Heart left ventricle (tissue), 16 donors: ENCODE measurements around the gene NUP188. TPM values are rescaled to one million over a fixed set of nuclear protein-coding genes. Genes with fewer than 3 reads are reported as not detected.
"Not testable (repeated sequence)": the region's sequence is repeated elsewhere in the genome, so short reads cannot be mapped to it uniquely, and the experiment has no call there.

Experiments used
- ATAC-seq, 4 donors: fragments of 200-7000 bp; cut with Tn5 transposase; one replicate each; pipeline ENCODE4 v1.9.1; 2020 to 2022; ENCODE audit warnings: moderate library complexity in 4 of 4, mild to moderate bottlenecking in 3 of 4, moderate number of reproducible peaks in 1 of 4
- DNase-seq, 5 donors: peaks; one replicate each; pipeline ENCODE4 v3.0.0-alpha.2; 2020
- H3K27ac ChIP-seq, 12 donors: fragments of 200-600 bp; sonication (generic) in 4 of 12; one replicate each; pipeline versions ENCODE4 v1.5.0 to v1.8.0; 2016 to 2022; ENCODE audit warnings: mild to moderate bottlenecking in 2 of 12
- H3K27me3 ChIP-seq, 9 donors: fragments of 200-600 bp; sonication (generic) in 2 of 9; one replicate each; pipeline versions ENCODE4 v1.5.1 to v1.8.0; 2016 to 2022; ENCODE audit warnings: mild to moderate bottlenecking in 3 of 9
- H3K36me3 ChIP-seq, 9 donors: fragments of 200-600 bp; sonication (generic) in 2 of 9; one replicate each; pipeline versions ENCODE4 v1.5.0 to v1.8.0; 2018 to 2022; ENCODE audit warnings: mild to moderate bottlenecking in 2 of 9
- H3K4me1 ChIP-seq, 12 donors: fragments of 200-600 bp; sonication (generic) in 4 of 12; one replicate each; pipeline versions ENCODE4 v1.5.0 to v1.8.0; 2016 to 2022; ENCODE audit warnings: mild to moderate bottlenecking in 3 of 12
- H3K4me3 ChIP-seq, 12 donors: fragments of 200-600 bp; sonication (generic) in 4 of 12; one replicate each; pipeline versions ENCODE4 v1.5.0 to v1.8.0; 2017 to 2022; ENCODE audit warnings: mild to moderate bottlenecking in 9 of 12, moderate library complexity in 4 of 12
- H3K9me3 ChIP-seq, 12 donors: fragments of 200-600 bp; sonication (generic) in 4 of 12; one replicate each; pipeline versions ENCODE4 v1.5.0 to v1.8.0; 2016 to 2022; ENCODE audit warnings: mild to moderate bottlenecking in 1 of 12
- POLR2A ChIP-seq, 2 donors: fragments of 450-650 bp; IDR thresholded peaks; one replicate each; pipeline ENCODE4 v1.6.1; 2017; ENCODE audit warnings: antibody characterized with exemption in 2 of 2, mild to moderate bottlenecking in 2 of 2, moderate library complexity in 2 of 2
- WGBS, 4 donors: extraction: QIAGEN DNeasy Blood & Tissue Kit in 2 of 4; methylation state at CpG; one replicate each; pipeline versions ENCODE4 v1.1.5 to v1.1.7; 2013 to 2018; 5-methylcytosine and 5-hydroxymethylcytosine counted together
- intact Hi-C, 10 donors: fragments of 100-400 bp; cut with DNase I; formaldehyde crosslinking; loops; one replicate each; pipeline versions ENCODE4 v1.11.1 to v1.14.2; 2022
- polyA plus RNA-seq, 2 donors: library from polyadenylated mRNA; stranded (reverse); fragments of 200-250 nt; gene quantifications; one replicate each; pipeline ENCODE4 v1.2.3, GENCODE V29; 2013
- total RNA-seq, 9 donors: library from RNA; depleted of rRNA in 2 of 9; stranded (reverse); fragments of >200 nt in 2 of 9; fragmentation: NEBNext Ultra II Directional in 3 of 9; extraction: Animal tissue kit (Norgen Biotek cat#: 25700) in 3 of 9; gene quantifications; one replicate each; pipeline versions ENCODE4 v1.1.0 to v1.2.4, GENCODE V29; 2016 to 2023
- TF ChIP-seq, protein P1 (sequence below), 12 donors: fragments of 200-600 bp; sonication (generic) in 4 of 12; IDR thresholded peaks; one replicate each; pipeline versions ENCODE4 v1.5.0 to v1.8.0; 2018 to 2022; ENCODE audit warnings: antibody characterized with exemption in 12 of 12, mild to moderate bottlenecking in 5 of 12
- donor health status: ischemic (EF 13 %, LVEDD 7.1; RV severe dilation, severe dysfunction).
- donor health status: healthy with polysubstance abuse.
- donor health status: DM: no; HTN: yes; CAD: no.
- donor health status: DM: no; HTN: no; CAD: no.
- donor health status: ischemic (EF 25% LVEDD 6.9; RV normal size, moderate dysfunction).
- donor health status: ischemic (EF 25% LVEDD 5.7; RV mildly dilated, moderate dysfunction).
- donor health status: healthy.
- donor health status: DM: yes; HTN: yes; CAD: no.
- donor health status: ischemic (EF 35%, LVEDD 5.7; RV mildly dilated, moderate dysfunction).
- donor health status: nonischemic (EF 11% LVEDD 7.7; RV severe dilation, severe dysfunction).
- donor health status: DM: yes; HTN: yes; CAD: no.
- donor health status: PGD.
- donor health status: ischemic (EF 29% LVEDD 5.4; RV normal size, mild dysfunction).
- donor health status: nonischemic (EF 23%, LVEDD 6.1; RV moderate dilation, normal function).

The NUP188 gene
- total and polyA plus RNA-seq, 11 donors = 10.6 to 35.1 (median 22.6) TPM

DNA sequence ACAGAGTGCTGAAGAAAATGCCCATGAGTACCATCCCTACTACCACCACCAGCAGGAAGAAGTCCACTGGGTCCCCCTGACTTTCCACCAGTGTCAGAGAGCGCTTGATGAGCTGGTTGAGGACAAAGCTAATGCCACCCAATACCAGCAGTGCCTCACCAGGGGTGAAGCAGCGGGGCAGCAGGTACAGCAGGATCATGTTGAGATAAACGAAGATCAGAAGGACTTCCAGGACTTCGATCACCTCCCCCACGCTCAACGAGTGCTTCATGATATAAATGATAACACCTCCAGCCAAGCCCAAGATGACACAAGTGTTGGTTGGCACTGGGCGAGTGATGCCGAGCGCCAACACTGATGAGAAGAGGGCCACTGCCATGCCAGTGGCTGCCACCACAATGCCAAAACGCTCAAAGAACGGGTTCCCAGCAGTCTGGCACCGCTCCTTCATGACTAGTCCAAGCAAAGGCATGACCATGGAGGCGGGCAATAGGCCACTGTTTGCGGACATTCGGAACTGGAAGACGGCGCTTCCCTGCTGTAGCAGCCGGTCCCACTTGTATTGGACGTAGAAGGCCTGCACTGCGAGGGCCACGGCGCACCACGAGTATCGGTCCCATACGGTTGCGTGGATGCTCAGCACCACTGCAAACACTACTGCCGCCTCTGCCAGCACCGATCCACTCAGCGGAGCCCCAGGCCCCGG, 775 bp upstream of the NUP188 start:
- Histone ChIP-seq H3K9me3 (no peaks in the 10 kb centered on the region), H3K27me3 (no peaks in the 10 kb centered on the region), H3K4me1 (peaks cover 3 to 52% (median 33%) of the 10 kb centered on the region in 12 donors), H3K4me3 (peak overlapping the region; percentile 61 to 97 (median 82)), H3K27ac (peak overlapping the region in 11 of 12 donors; percentile 80 to 96 (median 91)), H3K36me3 (peaks cover 0 to 39% (median 13%) of the 10 kb centered on the region in 9 donors)
- DNase-seq = peak in 3 of 5 donors; percentile 38 to 70 (median 47)
- peak in 3 of 4 donors; percentile 32 to 51 (median 38) for ATAC-seq
- intact Hi-C loops = no loop called here
- no peak for TF ChIP-seq POLR2A (IDR thresholded peaks at IDR 0.05)
- TF ChIP-seq, protein P1, sequence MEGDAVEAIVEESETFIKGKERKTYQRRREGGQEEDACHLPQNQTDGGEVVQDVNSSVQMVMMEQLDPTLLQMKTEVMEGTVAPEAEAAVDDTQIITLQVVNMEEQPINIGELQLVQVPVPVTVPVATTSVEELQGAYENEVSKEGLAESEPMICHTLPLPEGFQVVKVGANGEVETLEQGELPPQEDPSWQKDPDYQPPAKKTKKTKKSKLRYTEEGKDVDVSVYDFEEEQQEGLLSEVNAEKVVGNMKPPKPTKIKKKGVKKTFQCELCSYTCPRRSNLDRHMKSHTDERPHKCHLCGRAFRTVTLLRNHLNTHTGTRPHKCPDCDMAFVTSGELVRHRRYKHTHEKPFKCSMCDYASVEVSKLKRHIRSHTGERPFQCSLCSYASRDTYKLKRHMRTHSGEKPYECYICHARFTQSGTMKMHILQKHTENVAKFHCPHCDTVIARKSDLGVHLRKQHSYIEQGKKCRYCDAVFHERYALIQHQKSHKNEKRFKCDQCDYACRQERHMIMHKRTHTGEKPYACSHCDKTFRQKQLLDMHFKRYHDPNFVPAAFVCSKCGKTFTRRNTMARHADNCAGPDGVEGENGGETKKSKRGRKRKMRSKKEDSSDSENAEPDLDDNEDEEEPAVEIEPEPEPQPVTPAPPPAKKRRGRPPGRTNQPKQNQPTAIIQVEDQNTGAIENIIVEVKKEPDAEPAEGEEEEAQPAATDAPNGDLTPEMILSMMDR (IDR thresholded peaks at IDR 0.05) = no peak
- WGBS, 4 donors = 17 to 29% (median 23%) methylated on average over 19 to 30 of the region's 30 CpGs

GRCh38 chr9:128947277-128947526, 297 bp upstream of the NUP188 start:
- WGBS, 4 donors = 0 to 1% (median 0%) methylated on average over 18 to 20 of the region's 20 CpGs
- intact Hi-C loops = no loop called here
- peaks cover 0 to 47% (median 30%) of the 10 kb centered on the region in 12 donors for H3K4me1 ChIP-seq
- peak in 1 of 4 donors; percentile 17 for ATAC-seq
- H3K36me3 ChIP-seq = peaks cover 0 to 42% (median 16%) of the 10 kb centered on the region in 9 donors
- no peaks in the 10 kb centered on the region for H3K27me3 ChIP-seq
- peak in 1 of 2 donors; percentile 2 for TF ChIP-seq POLR2A (IDR thresholded peaks at IDR 0.05)
- TF ChIP-seq, protein P1 (IDR thresholded peaks at IDR 0.05) = no peak
- H3K9me3 ChIP-seq = no peaks in the 10 kb centered on the region
- peak overlapping the region in 11 of 12 donors; percentile 80 to 96 (median 91) for H3K27ac ChIP-seq
- H3K4me3 ChIP-seq = peak overlapping the region; percentile 61 to 97 (median 82)
- no peak for DNase-seq

DNA sequence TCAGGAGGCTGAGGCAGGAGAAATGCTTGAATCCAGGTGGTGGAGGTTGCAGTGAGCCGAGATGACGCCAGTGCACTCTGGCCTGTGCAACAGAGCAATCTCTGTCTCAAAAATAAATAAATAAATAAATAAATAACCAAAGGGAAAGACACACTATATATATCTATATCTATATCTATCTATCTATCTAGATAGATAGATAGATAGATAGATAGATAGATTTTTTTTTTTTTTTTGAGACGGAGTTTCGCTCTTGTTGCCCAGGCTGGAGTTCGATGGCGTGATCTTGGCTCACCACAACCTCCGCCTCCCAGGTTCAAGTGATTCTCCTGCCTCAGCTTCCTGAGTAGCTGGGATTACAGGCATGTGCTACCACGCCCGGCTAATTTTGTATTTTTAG, 13.9 kb downstream of the NUP188 start:
- WGBS, 4 donors = 94 to 97% (median 95%) methylated on average over 9 of the region's 9 CpGs

DNA sequence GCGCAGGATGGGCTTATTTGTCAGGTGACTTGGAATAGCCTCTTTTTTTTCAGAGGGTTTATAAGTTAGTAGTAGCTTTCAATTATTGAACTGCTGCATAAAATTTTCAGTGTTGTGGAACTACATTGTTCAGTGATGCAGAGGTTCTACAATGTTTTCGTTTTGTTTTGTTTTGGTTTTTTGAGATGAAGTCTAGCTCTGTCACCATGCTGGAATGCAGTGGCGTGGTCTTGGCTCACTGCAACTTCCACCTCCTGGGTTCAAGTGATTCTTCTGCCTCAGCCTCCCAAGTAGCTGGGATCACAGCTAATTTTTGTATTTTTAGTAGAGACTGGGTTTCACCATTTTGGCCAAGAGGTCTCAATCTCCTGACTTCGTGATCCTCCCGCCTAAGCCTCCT, 22.0 kb downstream of the NUP188 start:
- intact Hi-C loops = loop anchor here in 1 of 10 donors (10.0 kb wide), 1 partner anchor 365 kb away; no protein-coding TSS in a partner anchor
- Histone ChIP-seq H3K9me3 (no peaks in the 10 kb centered on the region), H3K4me1 (no peaks in the 10 kb centered on the region), H3K27ac (no peak overlapping the region), H3K27me3 (no peaks in the 10 kb centered on the region), H3K4me3 (no peak overlapping the region), H3K36me3 (peaks cover 0 to 92% (median 73%) of the 10 kb centered on the region in 9 donors)
- 96 to 98% (median 97%) methylated on average over 5 of the region's 5 CpGs for WGBS, 4 donors
- DNase-seq = no peak
- ATAC-seq = no peak
- TF ChIP-seq, protein P1 (IDR thresholded peaks at IDR 0.05) = no peak
- TF ChIP-seq POLR2A (IDR thresholded peaks at IDR 0.05) = no peak

More for the DNA sequence above, 13.9 kb downstream of the NUP188 start:
- not testable (repeated sequence) for H3K9me3 ChIP-seq, H3K4me1 ChIP-seq, H3K27me3 ChIP-seq, ATAC-seq, H3K4me3 ChIP-seq, H3K27ac ChIP-seq, DNase-seq
- H3K36me3 ChIP-seq = peaks cover 0 to 94% (median 88%) of the 10 kb centered on the region in 9 donors
- intact Hi-C loops = loop anchor here in 1 of 10 donors (10.0 kb wide), 1 partner anchor 357 kb away; no protein-coding TSS in a partner anchor
